ENCODE measurements around the gene CCNF. TPM values are rescaled to one million over a fixed set of nuclear protein-coding genes. Genes with fewer than 3 reads are reported as not detected.
A peak's percentile ranks its signal among the peaks of the same experiment; 100 is the strongest.

CCNF gene
- total RNA-seq, 2 experiments from 2014 or later, result 0.81 to 1.3 TPM

DNA sequence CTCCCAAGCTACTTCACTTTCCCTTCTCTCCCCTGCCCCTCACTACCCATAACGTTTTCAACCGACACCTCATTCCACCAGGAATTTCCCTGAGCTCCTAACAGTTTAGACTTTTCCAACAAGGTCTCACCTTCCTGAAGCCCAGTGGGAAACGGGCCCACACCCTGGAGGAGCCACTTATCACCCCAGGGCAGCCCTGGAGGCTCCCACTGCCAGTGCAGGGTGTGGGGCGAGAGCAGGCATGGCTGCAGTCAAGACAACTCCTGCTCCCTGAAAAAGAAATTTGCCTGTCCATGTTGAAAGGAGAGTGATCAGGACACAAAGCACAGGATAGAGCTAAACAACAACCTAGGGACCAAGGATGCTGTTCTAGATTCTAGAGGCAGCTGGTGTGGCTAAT is 1.7 kb upstream of the CCNF start:
- Mint-ChIP-seq H3K27ac (peak overlapping the region; percentile 54), H3K4me3 (peak overlapping the region; percentile 91), H3K36me3 (ENCODE audit: low read depth) (peaks cover 4% of the 10 kb centered on the region), H3K9me3 (no peaks in the 10 kb centered on the region), H3K27me3 (no peaks in the 10 kb centered on the region), H3K4me1 (ENCODE audit: low read depth) (peaks cover 25% of the 10 kb centered on the region)
- Histone ChIP-seq H3K36me3 (ENCODE audit: insufficient read depth, low read length) (peaks cover 4% of the 10 kb centered on the region), H3K27me3 (ENCODE audit: control insufficient read depth in 1 of 2, insufficient read depth in 2 of 2, low read length in 2 of 2) (no peaks in the 10 kb centered on the region), H3K27ac (ENCODE audit: low read depth in 1 of 2, low read length in 2 of 2) (no peak overlapping the region), H3K4me3 (ENCODE audit: low read length) (no peak overlapping the region), H3K4me1 (ENCODE audit: insufficient read depth, low read length) (peaks cover 24% of the 10 kb centered on the region), H3K9me3 (ENCODE audit: control insufficient read depth in 1 of 2, insufficient read depth in 1 of 2, low read length in 2 of 2) (no peaks in the 10 kb centered on the region)
- ATAC-seq (ENCODE audit: poor library complexity), result no peak
- POLR2A ChIA-PET, result no interaction called here
- CTCF ChIA-PET, result no interaction called here
- intact Hi-C loops (cut with DNase I, micrococcal nuclease), result loop anchor here in 1 of 2 experiments (2.0 to 5.0 kb wide), 4 partner anchors 60 to 230 kb away; partner anchors contain the start of genes CASKIN1 and CEMP1
- DNase-seq, result no peak
- TF ChIP-seq, protein P1, sequence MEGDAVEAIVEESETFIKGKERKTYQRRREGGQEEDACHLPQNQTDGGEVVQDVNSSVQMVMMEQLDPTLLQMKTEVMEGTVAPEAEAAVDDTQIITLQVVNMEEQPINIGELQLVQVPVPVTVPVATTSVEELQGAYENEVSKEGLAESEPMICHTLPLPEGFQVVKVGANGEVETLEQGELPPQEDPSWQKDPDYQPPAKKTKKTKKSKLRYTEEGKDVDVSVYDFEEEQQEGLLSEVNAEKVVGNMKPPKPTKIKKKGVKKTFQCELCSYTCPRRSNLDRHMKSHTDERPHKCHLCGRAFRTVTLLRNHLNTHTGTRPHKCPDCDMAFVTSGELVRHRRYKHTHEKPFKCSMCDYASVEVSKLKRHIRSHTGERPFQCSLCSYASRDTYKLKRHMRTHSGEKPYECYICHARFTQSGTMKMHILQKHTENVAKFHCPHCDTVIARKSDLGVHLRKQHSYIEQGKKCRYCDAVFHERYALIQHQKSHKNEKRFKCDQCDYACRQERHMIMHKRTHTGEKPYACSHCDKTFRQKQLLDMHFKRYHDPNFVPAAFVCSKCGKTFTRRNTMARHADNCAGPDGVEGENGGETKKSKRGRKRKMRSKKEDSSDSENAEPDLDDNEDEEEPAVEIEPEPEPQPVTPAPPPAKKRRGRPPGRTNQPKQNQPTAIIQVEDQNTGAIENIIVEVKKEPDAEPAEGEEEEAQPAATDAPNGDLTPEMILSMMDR (IDR thresholded peaks at IDR 0.05), result no peak

DNA sequence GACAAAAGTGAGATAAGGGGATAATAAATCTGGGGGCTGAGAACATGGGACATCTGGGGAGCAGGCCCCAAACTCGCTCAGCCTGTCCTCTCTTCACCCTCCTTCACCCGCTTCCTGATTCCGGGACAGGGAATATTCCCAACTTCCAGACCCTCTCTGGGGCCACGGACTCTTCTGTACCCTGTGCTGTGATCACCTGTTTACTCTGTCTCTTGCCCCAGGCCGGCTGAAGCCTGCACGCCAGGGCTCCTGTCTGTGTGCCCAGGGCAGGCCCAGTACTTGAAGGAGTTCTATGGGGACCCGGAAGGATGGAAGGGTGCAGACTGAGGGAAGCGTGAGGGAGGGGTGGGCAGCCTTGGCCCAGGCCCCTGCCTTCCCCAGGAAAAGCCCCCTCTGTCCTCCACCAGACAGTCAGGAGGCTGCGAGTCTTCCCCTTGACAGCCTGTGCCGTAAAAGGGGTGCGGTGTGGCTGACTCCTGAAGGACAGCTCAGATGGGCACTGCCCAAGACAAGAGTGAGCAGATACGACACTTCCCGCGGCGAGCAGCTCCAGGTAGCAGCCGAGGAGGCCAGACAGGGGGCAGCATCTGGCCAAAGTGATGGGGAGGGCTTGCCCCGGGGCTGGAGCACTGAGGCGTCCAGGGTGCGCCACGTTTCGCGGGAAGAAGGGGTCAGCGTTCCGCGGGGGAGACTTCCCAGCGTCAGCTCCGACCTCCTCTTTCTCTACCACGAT is 1.0 kb upstream of the CCNF start:
- Mint-ChIP-seq H3K4me3 (peak overlapping the region; percentile 91), H3K27ac (peak overlapping the region; percentile 54), H3K4me1 (ENCODE audit: low read depth) (peaks cover 25% of the 10 kb centered on the region), H3K36me3 (ENCODE audit: low read depth) (peaks cover 7% of the 10 kb centered on the region), H3K27me3 (no peaks in the 10 kb centered on the region), H3K9me3 (no peaks in the 10 kb centered on the region)
- H3K4me3 ChIP-seq (ENCODE audit: low read length), result peak overlapping the region; percentile 81
- H3K27me3 ChIP-seq (ENCODE audit: control insufficient read depth in 1 of 2, insufficient read depth in 2 of 2, low read length in 2 of 2), result no peaks in the 10 kb centered on the region
- intact Hi-C loops (cut with DNase I, micrococcal nuclease), result loop anchor here in 1 of 2 experiments (2.0 to 5.0 kb wide), 4 partner anchors 33 to 231 kb away; partner anchors contain the start of genes CASKIN1, CEMP1 and TEDC2
- CTCF ChIA-PET, result no interaction called here
- H3K9me3 ChIP-seq (ENCODE audit: control insufficient read depth in 1 of 2, insufficient read depth in 1 of 2, low read length in 2 of 2), result no peaks in the 10 kb centered on the region
- TF ChIP-seq, protein P1 (IDR thresholded peaks at IDR 0.05), result no peak
- DNase-seq (peak in 2 of 14 experiments; percentile 40 to 54), ATAC-seq (ENCODE audit: poor library complexity) (no peak)
- H3K4me1 ChIP-seq (ENCODE audit: insufficient read depth, low read length), result peaks cover 21% of the 10 kb centered on the region
- no peak overlapping the region for H3K27ac ChIP-seq (ENCODE audit: low read depth in 1 of 2, low read length in 2 of 2)
- POLR2A ChIA-PET, result interaction anchor here (1.7 to 1.9 kb wide), 2 partner anchors 13 to 92 kb away, joined by 4 to 6 read pairs; partner anchors contain the start of gene AMDHD2
- peaks cover 10% of the 10 kb centered on the region for H3K36me3 ChIP-seq (ENCODE audit: insufficient read depth, low read length)

DNA sequence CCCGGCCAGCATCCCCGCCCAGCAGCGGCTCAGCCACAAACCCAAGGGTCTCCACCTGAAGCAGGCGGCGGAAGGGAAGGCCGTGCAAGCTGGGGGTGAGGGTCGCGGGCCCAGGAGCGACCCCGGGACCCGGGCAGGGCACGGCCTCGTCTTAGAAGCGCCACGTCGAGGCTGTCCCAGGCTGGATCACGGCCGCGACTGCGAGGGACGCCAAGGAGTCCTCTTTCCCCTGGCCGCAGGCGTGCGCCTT is 538 bp upstream of the CCNF start:
- peak overlapping the region; percentile 81 for H3K4me3 ChIP-seq (ENCODE audit: low read length)
- ChIA-PET POLR2A (interaction anchor here (0.7 to 1.9 kb wide), 6 partner anchors 13 to 464 kb away, joined by 3 to 6 read pairs (median 4); partner anchors contain the start of genes AMDHD2, RPS2, TBC1D24 and TRAF7), CTCF (no interaction called here)
- TF ChIP-seq, protein P1 (IDR thresholded peaks at IDR 0.05), result no peak
- no peaks in the 10 kb centered on the region for H3K27me3 Mint-ChIP-seq
- no peaks in the 10 kb centered on the region for H3K9me3 Mint-ChIP-seq
- peak overlapping the region; percentile 91 for H3K4me3 Mint-ChIP-seq
- H3K4me1 Mint-ChIP-seq (ENCODE audit: low read depth), result peaks cover 25% of the 10 kb centered on the region
- H3K27ac Mint-ChIP-seq, result peak overlapping the region; percentile 54
- H3K27ac ChIP-seq (ENCODE audit: low read depth in 1 of 2, low read length in 2 of 2), result no peak overlapping the region
- no peaks in the 10 kb centered on the region for H3K27me3 ChIP-seq (ENCODE audit: control insufficient read depth in 1 of 2, insufficient read depth in 2 of 2, low read length in 2 of 2)
- H3K4me1 ChIP-seq (ENCODE audit: insufficient read depth, low read length), result peaks cover 19% of the 10 kb centered on the region
- DNase-seq (peak in 1 of 14 experiments; percentile 9), ATAC-seq (ENCODE audit: poor library complexity) (no peak)
- H3K36me3 Mint-ChIP-seq (ENCODE audit: low read depth), result peaks cover 12% of the 10 kb centered on the region
- intact Hi-C loops (cut with DNase I, micrococcal nuclease), result loop anchor here in 1 of 2 experiments (2.0 to 5.0 kb wide), 4 partner anchors 32 to 231 kb away; partner anchors contain the start of genes CASKIN1, CEMP1 and TEDC2
- peaks cover 13% of the 10 kb centered on the region for H3K36me3 ChIP-seq (ENCODE audit: insufficient read depth, low read length)
- no peaks in the 10 kb centered on the region for H3K9me3 ChIP-seq (ENCODE audit: control insufficient read depth in 1 of 2, insufficient read depth in 1 of 2, low read length in 2 of 2)

Measured in CD4-positive, alpha-beta T cell (primary cell).